MM.1S (cell line): ENCODE data around the gene MUC20.
A peak's percentile ranks its signal among the peaks of the same experiment; 100 is the strongest.
"Not testable (repeated sequence)": the region's sequence is repeated elsewhere in the genome, so short reads cannot be mapped to it uniquely, and the experiment has no call there.

ENCODE experiments used
- DNase-seq: peaks from one replicate; pipeline ENCODE4 v3.0.0-alpha.2; 2015
- H2AFZ ChIP-seq: fragments of 300-600 bp; sonication (generic); 2 replicates; pipeline ENCODE4 v1.6.0; 2016; ENCODE audit warnings: antibody characterized with exemption, low read length
- H3F3A ChIP-seq: fragments of 300-600 bp; sonication (generic); 2 replicates; pipeline ENCODE4 v1.6.1; 2016; ENCODE audit warnings: mild to moderate bottlenecking, antibody characterized with exemption, low read length, moderate library complexity, mixed read lengths; ENCODE audit not compliant: insufficient read depth
- H3K27ac ChIP-seq: fragments of 300-600 bp; sonication (generic); 2 replicates; pipeline ENCODE4 v1.5.1; 2016; ENCODE audit warnings: mild to moderate bottlenecking, low read length
- H3K27me3 ChIP-seq: fragments of 300-600 bp; sonication (generic); replicated peaks from 2 replicates; pipeline ENCODE4 v1.6.0; 2016; ENCODE audit warnings: low read length; ENCODE audit not compliant: insufficient read depth
- H3K36me3 ChIP-seq: fragments of 300-600 bp; sonication (generic); replicated peaks from 2 replicates; pipeline ENCODE4 v1.6.1; 2016; ENCODE audit warnings: mild to moderate bottlenecking, low read length, mixed read lengths; ENCODE audit not compliant: insufficient read depth
- H3K4me1 ChIP-seq: fragments of 300-600 bp; sonication (generic); 2 replicates; pipeline ENCODE4 v1.6.1; 2016; ENCODE audit warnings: low read length, mixed read lengths
- H3K4me2 ChIP-seq: fragments of 300-600 bp; sonication (generic); 2 replicates; pipeline ENCODE4 v1.6.0; 2016; ENCODE audit warnings: low read depth, low read length
- H3K4me3 ChIP-seq: fragments of 300-600 bp; sonication (generic); 2 replicates; pipeline ENCODE4 v1.5.1; 2016; ENCODE audit warnings: low read length, mixed read lengths
- H3K79me2 ChIP-seq: fragments of 300-600 bp; sonication (generic); 2 replicates; pipeline ENCODE4 v1.6.1; 2016; ENCODE audit warnings: mixed run types, low read length, mixed read lengths
- H3K9ac ChIP-seq: fragments of 300-600 bp; sonication (generic); 2 replicates; pipeline ENCODE4 v1.6.1; 2016; ENCODE audit warnings: low read length, mixed read lengths
- H3K9me2 ChIP-seq: fragments of 300-600 bp; sonication (generic); replicated peaks from 2 replicates; pipeline ENCODE4 v1.6.1; 2016; ENCODE audit warnings: mild to moderate bottlenecking, low read length, mixed read lengths; ENCODE audit not compliant: insufficient read depth
- H3K9me3 ChIP-seq: fragments of 300-600 bp; sonication (generic); replicated peaks from 2 replicates; pipeline ENCODE4 v1.6.1; 2016; ENCODE audit warnings: mild to moderate bottlenecking, low read length, mixed read lengths; ENCODE audit not compliant: insufficient read depth
- H4K20me1 ChIP-seq: fragments of 300-600 bp; sonication (generic); 2 replicates; pipeline ENCODE4 v1.6.1; 2016; ENCODE audit warnings: mild to moderate bottlenecking, low read length, moderate library complexity, mixed read lengths; ENCODE audit not compliant: insufficient read depth
- CTCF ChIP-seq: fragments of 300-600 bp; sonication (generic); IDR thresholded peaks from 2 replicates; pipeline ENCODE4 v1.5.1; 2016; ENCODE audit warnings: antibody characterized with exemption, low read length, mixed read lengths
- EZH2 ChIP-seq: fragments of 300-600 bp; sonication (generic); optimal IDR thresholded peaks from 2 replicates; pipeline ENCODE3; 2017; ENCODE audit warnings: low read depth, mild to moderate bottlenecking, antibody characterized with exemption, low read length, mixed read lengths
- EZH2phosphoT487 ChIP-seq: fragments of 300-600 bp; sonication (generic); IDR thresholded peaks from 2 replicates; pipeline ENCODE4 v1.6.1; 2018; ENCODE audit warnings: antibody characterized with exemption, low read length

MUC20 gene

GRCh38 chr3:195690951-195691350 is 29.8 kb upstream of the MUC20 start:
- no peak for TF ChIP-seq CTCF
- no peak for TF ChIP-seq EZH2phosphoT487
- no peak for TF ChIP-seq EZH2
- H3K9ac ChIP-seq, result no peak overlapping the region
- H3K4me3 ChIP-seq, result no peak overlapping the region
- H3K79me2 ChIP-seq, result no peaks in the 10 kb centered on the region
- no peak overlapping the region for H3K4me2 ChIP-seq
- no peaks in the 10 kb centered on the region for H3K27me3 ChIP-seq
- H3K4me1 ChIP-seq, result no peaks in the 10 kb centered on the region
- no peak overlapping the region for H3K27ac ChIP-seq
- no peaks in the 10 kb centered on the region for H3K9me3 ChIP-seq
- peaks cover 3% of the 10 kb centered on the region; the same call in 1 of the 2 replicates for H3K36me3 ChIP-seq
- H2AFZ ChIP-seq, result no peak overlapping the region
- H3K9me2 ChIP-seq, result no peaks in the 10 kb centered on the region
- 0 out of 2 replicates have a peak, but pooled peaks cover 5% of the 10 kb centered on the region for H3F3A ChIP-seq
- H4K20me1 ChIP-seq, result no peaks in the 10 kb centered on the region; the same call in 1 of the 2 replicates
- DNase-seq, result no peak

- H3K4me2 ChIP-seq, result not testable (repeated sequence)
- peak; percentile 5 for DNase-seq
Observed at GRCh38 chr3:195691596-195692353, 29.0 kb upstream of the MUC20 start.

GRCh38 chr3:195692354-195692685 is 28.5 kb upstream of the MUC20 start:
- Histone ChIP-seq H3K9me3 (no peaks in the 10 kb centered on the region), H3K4me3 (no peak overlapping the region), H3K4me1 (no peaks in the 10 kb centered on the region), H3K27me3 (no peaks in the 10 kb centered on the region), H3K27ac (no peak overlapping the region), H3K4me2 (no peak overlapping the region), H3F3A (no peaks in the 10 kb centered on the region), H3K79me2 (no peaks in the 10 kb centered on the region), H3K9me2 (no peaks in the 10 kb centered on the region), H2AFZ (no peak overlapping the region), H4K20me1 (no peaks in the 10 kb centered on the region; the same call in 1 of the 2 replicates), H3K9ac (no peak overlapping the region), H3K36me3 (no peaks in the 10 kb centered on the region)
- no peak for DNase-seq
- TF ChIP-seq EZH2phosphoT487, result no peak
- no peak for TF ChIP-seq CTCF
- TF ChIP-seq EZH2, result no peak

More at GRCh38 chr3:195691596-195692353, 29.0 kb upstream of the MUC20 start:
- H3F3A ChIP-seq, H3K4me3 ChIP-seq, H3K27ac ChIP-seq, H3K9me3 ChIP-seq, H3K27me3 ChIP-seq, H3K79me2 ChIP-seq, H3K9ac ChIP-seq, H3K36me3 ChIP-seq, H3K4me1 ChIP-seq, H2AFZ ChIP-seq, H3K9me2 ChIP-seq, H4K20me1 ChIP-seq: not testable (repeated sequence)

GRCh38 chr3:195692781-195693427 is 27.9 kb upstream of the MUC20 start:
- Histone ChIP-seq H4K20me1 (no peaks in the 10 kb centered on the region; the same call in 1 of the 2 replicates), H3K9ac (no peak overlapping the region), H3K9me3 (no peaks in the 10 kb centered on the region), H3K36me3 (no peaks in the 10 kb centered on the region), H3K79me2 (no peaks in the 10 kb centered on the region), H3K4me2 (no peak overlapping the region), H3K4me1 (no peaks in the 10 kb centered on the region), H3K4me3 (no peak overlapping the region), H3K27me3 (no peaks in the 10 kb centered on the region), H3F3A (no peaks in the 10 kb centered on the region), H2AFZ (no peak overlapping the region), H3K9me2 (no peaks in the 10 kb centered on the region), H3K27ac (no peak overlapping the region)
- TF ChIP-seq EZH2phosphoT487, result no peak
- TF ChIP-seq EZH2, result no peak
- DNase-seq, result peak; percentile 6
